ENCODE data around the gene MEX3C. TPM values are rescaled to one million over a fixed set of nuclear protein-coding genes. Genes with fewer than 3 reads are reported as not detected.

The MEX3C gene
- polyA plus RNA-seq, 1 donor from 2014 or later: 58.6 TPM

GRCh38 chr18:51171625-51172259 is 25.7 kb downstream of the MEX3C start:
- Histone ChIP-seq H3K36me3 (ENCODE audit: insufficient read depth, low read length) (peaks cover 12% of the 10 kb centered on the region), H3K27ac (ENCODE audit: low read length) (no peak overlapping the region), H3K9me3 (ENCODE audit: low read length) (no peaks in the 10 kb centered on the region), H3K9ac (ENCODE audit: low read length) (no peak overlapping the region), H3K9me2 (ENCODE audit: insufficient read depth, low read length) (no peaks in the 10 kb centered on the region), H2AFZ (ENCODE audit: low read depth, low read length) (no peak overlapping the region), H3K4me3 (ENCODE audit: low read length) (no peak overlapping the region), H4K20me1 (ENCODE audit: insufficient read depth) (peaks cover 4% of the 10 kb centered on the region), H3K79me2 (replicated peaks; ENCODE audit: insufficient read depth, low read length) (peaks cover 51% of the 10 kb centered on the region), H3K4me2 (ENCODE audit: low read length) (no peak overlapping the region), H3F3A (ENCODE audit: insufficient read depth, low read length, poor library complexity, severe bottlenecking) (no peaks in the 10 kb centered on the region), H3K27me3 (ENCODE audit: insufficient read depth, low read depth, low read length) (no peaks in the 10 kb centered on the region)
- no peak for TF ChIP-seq SMC3 (conservative IDR thresholded peaks at IDR 0.05; ENCODE audit: poor library complexity)
- TF ChIP-seq EZH2 (IDR thresholded peaks at IDR 0.05; ENCODE audit: borderline replicate concordance, insufficient read depth, low read length, poor library complexity, severe bottlenecking): no peak
- no peak for TF ChIP-seq TAF1 (IDR thresholded peaks at IDR 0.05; ENCODE audit: low read depth)
- TF ChIP-seq CTCF (IDR thresholded peaks at IDR 0.05; ENCODE audit: poor library complexity, severe bottlenecking): no peak
- no peak for TF ChIP-seq MXI1 (conservative IDR thresholded peaks at IDR 0.05; ENCODE audit: poor library complexity, severe bottlenecking)
- TF ChIP-seq POLR2AphosphoS5 (IDR thresholded peaks at IDR 0.05): no peak
- TF ChIP-seq EP300 (conservative IDR thresholded peaks at IDR 0.05; ENCODE audit: poor library complexity, severe bottlenecking): no peak
- no peak for TF ChIP-seq RAD21 (conservative IDR thresholded peaks at IDR 0.05)
- TF ChIP-seq, protein P1, sequence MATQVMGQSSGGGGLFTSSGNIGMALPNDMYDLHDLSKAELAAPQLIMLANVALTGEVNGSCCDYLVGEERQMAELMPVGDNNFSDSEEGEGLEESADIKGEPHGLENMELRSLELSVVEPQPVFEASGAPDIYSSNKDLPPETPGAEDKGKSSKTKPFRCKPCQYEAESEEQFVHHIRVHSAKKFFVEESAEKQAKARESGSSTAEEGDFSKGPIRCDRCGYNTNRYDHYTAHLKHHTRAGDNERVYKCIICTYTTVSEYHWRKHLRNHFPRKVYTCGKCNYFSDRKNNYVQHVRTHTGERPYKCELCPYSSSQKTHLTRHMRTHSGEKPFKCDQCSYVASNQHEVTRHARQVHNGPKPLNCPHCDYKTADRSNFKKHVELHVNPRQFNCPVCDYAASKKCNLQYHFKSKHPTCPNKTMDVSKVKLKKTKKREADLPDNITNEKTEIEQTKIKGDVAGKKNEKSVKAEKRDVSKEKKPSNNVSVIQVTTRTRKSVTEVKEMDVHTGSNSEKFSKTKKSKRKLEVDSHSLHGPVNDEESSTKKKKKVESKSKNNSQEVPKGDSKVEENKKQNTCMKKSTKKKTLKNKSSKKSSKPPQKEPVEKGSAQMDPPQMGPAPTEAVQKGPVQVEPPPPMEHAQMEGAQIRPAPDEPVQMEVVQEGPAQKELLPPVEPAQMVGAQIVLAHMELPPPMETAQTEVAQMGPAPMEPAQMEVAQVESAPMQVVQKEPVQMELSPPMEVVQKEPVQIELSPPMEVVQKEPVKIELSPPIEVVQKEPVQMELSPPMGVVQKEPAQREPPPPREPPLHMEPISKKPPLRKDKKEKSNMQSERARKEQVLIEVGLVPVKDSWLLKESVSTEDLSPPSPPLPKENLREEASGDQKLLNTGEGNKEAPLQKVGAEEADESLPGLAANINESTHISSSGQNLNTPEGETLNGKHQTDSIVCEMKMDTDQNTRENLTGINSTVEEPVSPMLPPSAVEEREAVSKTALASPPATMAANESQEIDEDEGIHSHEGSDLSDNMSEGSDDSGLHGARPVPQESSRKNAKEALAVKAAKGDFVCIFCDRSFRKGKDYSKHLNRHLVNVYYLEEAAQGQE (IDR thresholded peaks at IDR 0.05; ENCODE audit: borderline replicate concordance): no peak

DNA sequence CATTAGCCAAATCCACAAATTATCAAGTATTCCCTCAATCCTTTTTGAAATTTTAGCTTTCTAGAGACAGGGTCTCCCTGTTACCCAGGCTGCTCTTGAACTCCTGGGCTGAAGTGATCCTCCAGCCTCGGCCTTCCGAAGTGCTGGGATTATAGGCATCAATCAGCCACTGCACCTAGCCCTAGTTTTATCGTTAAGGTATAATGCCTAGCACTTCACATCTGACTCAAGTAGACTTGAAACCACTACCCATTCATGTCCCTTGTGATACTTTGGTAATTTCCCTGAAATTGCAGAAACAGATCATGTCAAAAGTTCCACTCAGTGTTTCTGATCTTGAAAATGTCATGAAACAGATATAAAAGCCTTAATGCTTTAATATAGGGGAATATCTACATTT is 26.3 kb downstream of the MEX3C start:
- peaks cover 4% of the 10 kb centered on the region for H4K20me1 ChIP-seq (ENCODE audit: insufficient read depth)
- H3K27ac ChIP-seq (ENCODE audit: low read length): no peak overlapping the region
- H3K9me3 ChIP-seq (ENCODE audit: low read length): no peaks in the 10 kb centered on the region
- no peak overlapping the region for H3K9ac ChIP-seq (ENCODE audit: low read length)
- peaks cover 46% of the 10 kb centered on the region for H3K79me2 ChIP-seq (replicated peaks; ENCODE audit: insufficient read depth, low read length)
- no peak overlapping the region for H3K4me2 ChIP-seq (ENCODE audit: low read length)
- no peak for TF ChIP-seq TAF1 (IDR thresholded peaks at IDR 0.05; ENCODE audit: low read depth)
- TF ChIP-seq, protein P1 (IDR thresholded peaks at IDR 0.05; ENCODE audit: borderline replicate concordance): no peak
- no peak for TF ChIP-seq EZH2 (IDR thresholded peaks at IDR 0.05; ENCODE audit: borderline replicate concordance, insufficient read depth, low read length, poor library complexity, severe bottlenecking)
- no peak for TF ChIP-seq MXI1 (conservative IDR thresholded peaks at IDR 0.05; ENCODE audit: poor library complexity, severe bottlenecking)
- TF ChIP-seq CTCF (IDR thresholded peaks at IDR 0.05; ENCODE audit: poor library complexity, severe bottlenecking): no peak
- no peak for TF ChIP-seq POLR2AphosphoS5 (IDR thresholded peaks at IDR 0.05)
- H3K27me3 ChIP-seq (ENCODE audit: insufficient read depth, low read depth, low read length): no peaks in the 10 kb centered on the region
- H2AFZ ChIP-seq (ENCODE audit: low read depth, low read length): no peak overlapping the region
- no peaks in the 10 kb centered on the region for H3K9me2 ChIP-seq (ENCODE audit: insufficient read depth, low read length)
- H3F3A ChIP-seq (ENCODE audit: insufficient read depth, low read length, poor library complexity, severe bottlenecking): no peaks in the 10 kb centered on the region
- peaks cover 6% of the 10 kb centered on the region for H3K36me3 ChIP-seq (ENCODE audit: insufficient read depth, low read length)
- H3K4me3 ChIP-seq (ENCODE audit: low read length): no peak overlapping the region

Data from neural cell (in vitro differentiated cells).